ENCODE results near the gene MBTPS1. TPM values are rescaled to one million over a fixed set of nuclear protein-coding genes. Genes with fewer than 3 reads are reported as not detected.

Gene MBTPS1
- total and polyA plus RNA-seq, 10 of the 15 experiments (the other 5 are each of a cell fraction or from before 2014, with no cell fraction given): 1.3 to 43.9 (median 35.2) TPM

- TF ChIP-seq SIX5 (IDR thresholded peaks at IDR 0.05; ENCODE audit: low read depth, low read length, severe bottlenecking) (no peak), STAT3 (IDR thresholded peaks at IDR 0.05; ENCODE audit: low read depth, low read length) (no peak), MEF2A (IDR thresholded peaks at IDR 0.05; ENCODE audit: insufficient read depth, low read depth, low read length) (no peak), POLR2AphosphoS2 (IDR thresholded peaks at IDR 0.05; ENCODE audit: low read depth, low read length) (no peak), E4F1 (IDR thresholded peaks at IDR 0.05; ENCODE audit: borderline replicate concordance, partially characterized antibody) (no peak)
- TF ChIP-seq, protein P1, sequence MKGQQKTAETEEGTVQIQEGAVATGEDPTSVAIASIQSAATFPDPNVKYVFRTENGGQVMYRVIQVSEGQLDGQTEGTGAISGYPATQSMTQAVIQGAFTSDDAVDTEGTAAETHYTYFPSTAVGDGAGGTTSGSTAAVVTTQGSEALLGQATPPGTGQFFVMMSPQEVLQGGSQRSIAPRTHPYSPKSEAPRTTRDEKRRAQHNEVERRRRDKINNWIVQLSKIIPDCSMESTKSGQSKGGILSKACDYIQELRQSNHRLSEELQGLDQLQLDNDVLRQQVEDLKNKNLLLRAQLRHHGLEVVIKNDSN (IDR thresholded peaks at IDR 0.05; ENCODE audit: borderline replicate concordance, extremely low read length, insufficient read depth, low read depth, low read length): no peak
- TF ChIP-seq, protein P2, sequence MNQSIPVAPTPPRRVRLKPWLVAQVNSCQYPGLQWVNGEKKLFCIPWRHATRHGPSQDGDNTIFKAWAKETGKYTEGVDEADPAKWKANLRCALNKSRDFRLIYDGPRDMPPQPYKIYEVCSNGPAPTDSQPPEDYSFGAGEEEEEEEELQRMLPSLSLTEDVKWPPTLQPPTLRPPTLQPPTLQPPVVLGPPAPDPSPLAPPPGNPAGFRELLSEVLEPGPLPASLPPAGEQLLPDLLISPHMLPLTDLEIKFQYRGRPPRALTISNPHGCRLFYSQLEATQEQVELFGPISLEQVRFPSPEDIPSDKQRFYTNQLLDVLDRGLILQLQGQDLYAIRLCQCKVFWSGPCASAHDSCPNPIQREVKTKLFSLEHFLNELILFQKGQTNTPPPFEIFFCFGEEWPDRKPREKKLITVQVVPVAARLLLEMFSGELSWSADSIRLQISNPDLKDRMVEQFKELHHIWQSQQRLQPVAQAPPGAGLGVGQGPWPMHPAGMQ (IDR thresholded peaks at IDR 0.05; ENCODE audit: borderline replicate concordance): no peak
These were observed 61.4 kb downstream of the MBTPS1 start (continued) for GRCh38 chr16:84055366-84055765.

DNA sequence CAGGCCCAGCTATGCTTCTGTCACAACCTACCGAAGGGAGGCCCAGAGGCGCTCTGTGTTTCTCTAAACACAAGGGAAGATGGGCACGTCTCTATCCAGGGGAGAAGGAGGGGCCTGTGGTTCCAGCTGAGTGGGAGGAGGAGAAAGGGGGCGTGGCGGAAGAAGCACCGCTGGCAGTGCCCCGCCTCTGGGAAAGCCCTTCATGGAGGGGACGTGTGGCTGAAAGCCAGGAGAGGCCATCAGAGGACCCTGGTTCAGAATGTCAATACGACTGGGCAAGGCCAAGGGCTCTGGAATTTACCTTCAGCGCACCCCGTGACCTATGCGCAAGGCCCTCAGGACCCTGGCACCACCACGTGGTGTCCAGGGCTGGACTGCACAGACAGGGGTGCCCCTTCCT, 61.8 kb downstream of the MBTPS1 start:
- no peak for FAIRE-seq
- in situ Hi-C loops (cut with MboI): no loop called here
- SMC1A ChIA-PET (ENCODE audit: uncharacterized antibody, unreplicated experiment): no interaction called here

More for the DNA sequence above, 61.8 kb downstream of the MBTPS1 start:
- 88% methylated on average over 13 of the region's 13 CpGs for WGBS (ENCODE audit: insufficient coverage, insufficient replicate concordance, low lambda C conversion rate, missing lambda C conversion rate)
- ChIA-PET POLR2A (no interaction called here), CTCF (interaction anchor here (1.2 to 1.4 kb wide), 2 partner anchors 8 to 11 kb away, joined by 3 to 5 read pairs; no protein-coding TSS in a partner anchor), RAD21 (ENCODE audit: unreplicated experiment) (interaction anchor here (1.2 kb wide), 1 partner anchor 11 kb away, joined by 3 read pairs; no protein-coding TSS in a partner anchor)
- H4K20me1 ChIP-seq (ENCODE audit: control insufficient read depth, insufficient read depth): no peaks in the 10 kb centered on the region
- H3K27ac ChIP-seq (ENCODE audit: control insufficient read depth, insufficient read depth): no peak overlapping the region
- ATAC-seq: no peak
- peaks cover 16 to 24% of the 10 kb centered on the region in 2 experiments for H3K36me3 ChIP-seq (ENCODE audit: control insufficient read depth in 2 of 2, insufficient read depth in 2 of 2, low read length in 1 of 2)
- intact Hi-C loops (cut with micrococcal nuclease; ENCODE audit: unreplicated experiment): no loop called here
- H3K9me3 ChIP-seq (replicated peaks; ENCODE audit: control insufficient read depth, insufficient read depth, low read length): no peaks in the 10 kb centered on the region
- no peak overlapping the region for H3K4me2 ChIP-seq (ENCODE audit: control insufficient read depth, insufficient read depth)
- H3K27me3 ChIP-seq (replicated peaks in 1 of 2; ENCODE audit: control insufficient read depth in 2 of 2, insufficient read depth in 2 of 2, low read length in 1 of 2): no peaks in the 10 kb centered on the region
- no peak overlapping the region for H3K9ac ChIP-seq (ENCODE audit: control insufficient read depth, insufficient read depth, low read length)
- no peaks in the 10 kb centered on the region for H3K79me2 ChIP-seq (ENCODE audit: control insufficient read depth, insufficient read depth, low read length)
- H3K4me1 ChIP-seq (ENCODE audit: control insufficient read depth, insufficient read depth, low read length): no peaks in the 10 kb centered on the region
- no TSS peak for BruUV-seq (replicated peaks)
- DNase-seq (ENCODE audit: low read depth, low spot score): no peak
- H2AFZ ChIP-seq (ENCODE audit: control insufficient read depth, low read depth, low read length): no peak overlapping the region
- H3K4me3 ChIP-seq: no peak overlapping the region
- no peak for TF ChIP-seq CUX1 (IDR thresholded peaks at IDR 0.05; ENCODE audit: insufficient replicate concordance, low read depth, low read length)

Measured in GM12878 (cell line).